ENCODE results near the gene RAB40C.

Gene RAB40C

DNA sequence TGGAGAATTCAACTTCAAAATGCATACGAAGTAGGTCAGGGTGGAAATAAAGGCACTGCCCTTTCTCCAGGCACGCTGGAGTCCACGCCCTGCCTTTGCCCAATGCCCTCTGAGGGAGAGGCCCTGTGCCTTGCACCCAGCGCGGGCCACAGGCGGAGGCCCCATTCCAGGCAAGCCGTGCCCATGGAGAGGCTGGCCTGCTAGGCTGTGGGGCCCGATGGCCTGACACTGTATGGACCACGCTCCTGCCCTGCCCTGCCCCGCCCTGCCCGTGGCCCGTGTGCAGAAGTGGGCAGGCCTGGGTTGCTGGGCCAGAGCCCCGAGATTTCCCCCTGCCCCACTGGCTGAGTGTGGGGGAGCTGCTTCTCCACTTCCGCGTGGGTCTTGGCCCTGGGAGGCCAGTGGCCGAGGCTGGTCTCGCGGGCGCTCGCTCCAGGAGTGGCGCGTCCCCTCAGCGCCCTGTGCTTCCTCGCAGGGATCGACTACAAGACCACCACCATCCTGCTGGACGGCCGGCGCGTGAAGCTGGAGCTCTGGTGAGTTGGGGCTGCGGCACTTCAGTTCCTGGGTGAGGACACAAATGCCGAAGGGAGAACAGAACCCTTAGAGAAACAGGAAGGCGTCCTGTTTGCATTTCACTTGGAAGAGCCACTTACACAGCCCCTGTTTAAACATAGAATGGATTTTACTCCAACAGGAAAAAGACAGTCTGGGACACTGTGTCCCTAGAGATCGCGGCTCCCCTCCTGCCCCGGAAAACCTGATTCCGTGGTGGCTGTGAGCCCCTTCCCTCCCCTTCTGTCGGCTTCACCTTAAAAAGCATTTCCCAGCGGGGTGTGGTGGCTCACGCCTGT is 27.1 kb downstream of the RAB40C start:
- ATAC-seq (no peak), DNase-seq (no peak)

DNA sequence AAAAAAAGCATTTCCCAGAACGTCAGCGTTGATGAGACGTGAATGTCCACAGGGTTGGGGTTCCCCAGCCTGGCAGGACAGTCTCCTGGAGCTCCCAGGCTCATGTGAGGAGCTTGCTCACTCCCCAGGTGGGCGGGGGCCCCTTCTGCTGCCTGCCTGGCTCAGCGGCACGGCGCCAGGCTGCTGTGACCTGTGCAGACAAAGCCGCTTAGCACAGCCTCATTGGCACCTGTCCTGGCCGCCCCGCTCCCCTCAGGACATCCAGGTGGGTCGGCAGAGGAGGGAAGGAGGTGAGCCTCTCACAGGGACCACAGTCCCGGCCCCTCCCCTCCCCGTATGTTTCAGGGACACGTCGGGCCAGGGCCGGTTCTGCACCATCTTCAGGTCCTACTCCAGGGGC is 28.0 kb downstream of the RAB40C start:
- ATAC-seq = no peak
- no peak for DNase-seq

DNA sequence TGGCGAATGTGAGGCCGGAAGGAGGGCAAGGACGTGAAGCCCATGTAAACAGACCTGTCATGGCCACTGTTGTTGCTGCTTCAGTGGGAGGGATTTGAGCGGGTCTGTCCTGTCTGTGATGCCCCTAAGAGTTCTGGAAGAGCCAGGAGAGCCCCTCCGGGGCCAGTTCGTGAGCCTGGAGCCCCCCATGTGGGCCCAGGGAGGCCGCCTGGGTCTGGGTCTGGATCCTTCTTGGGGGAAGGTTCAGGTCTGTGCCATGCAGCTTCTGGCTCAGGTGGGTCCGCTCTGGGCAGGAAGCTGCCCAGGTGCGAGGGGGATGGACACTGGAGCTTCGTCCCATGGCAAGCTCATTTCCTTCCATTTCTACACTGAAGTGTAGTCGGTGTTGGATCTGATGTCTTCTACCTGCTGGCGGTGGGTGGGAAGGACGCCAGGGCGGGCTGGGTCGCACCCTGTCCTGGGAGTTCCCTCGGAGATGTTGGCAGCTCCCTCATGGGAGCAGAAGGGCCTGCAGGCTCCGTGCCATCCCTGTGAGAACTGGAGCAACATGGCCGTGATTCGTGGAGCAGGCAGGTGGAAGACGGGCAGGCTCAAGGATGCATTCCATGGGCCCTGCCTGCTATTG is 29.7 kb downstream of the RAB40C start:
- ATAC-seq = no peak
- no peak for DNase-seq

DNA sequence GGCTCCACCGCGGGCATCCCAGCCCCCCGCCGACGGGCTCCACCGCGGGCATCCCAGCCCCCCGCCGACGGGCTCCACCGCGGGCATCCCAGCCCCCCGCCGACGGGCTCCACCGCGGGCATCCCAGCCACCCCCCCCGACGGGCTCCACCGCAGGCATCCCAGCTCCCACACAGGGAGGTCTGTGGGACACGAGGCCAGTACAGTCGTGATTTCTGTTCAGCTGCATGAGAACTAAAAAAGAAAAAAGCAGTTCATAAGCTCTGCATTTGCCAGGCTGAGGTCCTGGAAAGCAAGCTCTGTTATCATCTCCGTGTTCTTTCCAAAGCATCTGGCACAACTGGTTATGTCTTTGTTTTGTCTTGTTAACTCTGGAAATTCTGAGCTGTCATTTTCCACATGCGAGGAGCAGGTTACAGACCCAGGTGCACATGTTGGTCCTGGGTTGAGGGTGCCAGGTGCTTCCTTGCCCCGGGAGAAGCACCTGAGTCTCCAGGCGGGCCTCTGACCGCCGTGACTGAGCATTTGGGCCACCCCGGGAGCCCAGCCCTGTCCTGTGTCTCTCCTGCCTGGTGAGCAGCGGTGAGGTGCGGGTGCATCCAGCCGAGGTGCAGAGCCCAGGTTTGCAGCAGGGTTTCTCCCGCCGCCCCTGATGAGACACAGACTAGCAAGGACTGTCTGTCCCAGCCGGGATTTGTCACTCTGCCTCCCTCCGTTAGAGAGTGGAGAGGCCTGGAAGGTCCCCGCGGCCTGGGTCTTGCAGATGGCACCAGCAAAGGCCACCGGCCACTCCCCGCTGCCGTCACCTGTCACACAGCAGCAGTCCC is 31.0 kb downstream of the RAB40C start:
- no peak for ATAC-seq
- DNase-seq = no peak

DNA sequence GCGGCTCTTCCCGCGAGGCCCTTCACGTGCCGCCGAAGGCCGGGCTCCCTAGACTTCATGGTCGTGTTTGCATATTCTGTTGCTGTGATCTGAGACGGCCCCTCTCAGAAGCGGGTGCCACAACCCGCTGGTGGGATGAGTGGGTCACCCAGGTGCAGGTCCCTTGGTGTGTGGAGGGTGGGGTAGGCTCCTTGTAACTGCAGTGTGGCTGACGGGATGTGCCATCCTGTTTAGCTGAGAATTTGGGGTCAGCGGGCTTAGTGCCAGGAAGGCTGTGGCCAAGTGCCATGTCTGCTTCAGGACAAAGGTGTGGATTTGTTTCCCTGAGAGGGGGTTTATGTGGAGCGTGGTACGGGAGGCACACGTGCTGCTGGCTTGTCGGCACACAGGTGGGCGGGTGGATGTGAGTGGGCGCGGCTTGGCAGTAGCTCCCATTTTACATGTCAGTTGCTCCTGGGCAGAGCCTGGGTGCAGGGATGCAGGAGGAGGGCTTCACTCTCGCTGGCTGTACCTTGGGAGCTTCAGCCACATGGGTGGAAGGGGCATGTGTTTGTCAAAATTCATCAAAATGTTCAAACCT is 31.8 kb downstream of the RAB40C start:
- no peak for DNase-seq
- no peak for ATAC-seq

DNA sequence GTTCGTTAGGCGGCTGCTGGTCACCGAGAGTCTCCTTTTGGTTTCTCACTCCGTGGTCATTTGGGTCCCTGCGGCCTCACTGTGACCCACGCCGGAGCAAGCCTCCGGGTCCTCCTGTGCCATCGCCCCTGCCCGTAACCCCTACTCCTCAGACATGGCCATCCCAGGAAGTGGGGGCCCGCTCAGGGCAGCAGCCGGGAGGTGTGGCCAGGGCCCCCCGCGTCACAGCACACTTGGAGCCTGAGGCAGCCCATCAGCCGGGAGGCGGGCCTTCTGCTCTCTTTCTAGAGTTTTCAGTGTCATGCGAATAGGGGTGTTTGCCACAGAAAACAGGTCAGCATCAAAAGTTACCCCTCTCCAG is 33.0 kb downstream of the RAB40C start:
- DNase-seq (no peak), ATAC-seq (no peak)

DNA sequence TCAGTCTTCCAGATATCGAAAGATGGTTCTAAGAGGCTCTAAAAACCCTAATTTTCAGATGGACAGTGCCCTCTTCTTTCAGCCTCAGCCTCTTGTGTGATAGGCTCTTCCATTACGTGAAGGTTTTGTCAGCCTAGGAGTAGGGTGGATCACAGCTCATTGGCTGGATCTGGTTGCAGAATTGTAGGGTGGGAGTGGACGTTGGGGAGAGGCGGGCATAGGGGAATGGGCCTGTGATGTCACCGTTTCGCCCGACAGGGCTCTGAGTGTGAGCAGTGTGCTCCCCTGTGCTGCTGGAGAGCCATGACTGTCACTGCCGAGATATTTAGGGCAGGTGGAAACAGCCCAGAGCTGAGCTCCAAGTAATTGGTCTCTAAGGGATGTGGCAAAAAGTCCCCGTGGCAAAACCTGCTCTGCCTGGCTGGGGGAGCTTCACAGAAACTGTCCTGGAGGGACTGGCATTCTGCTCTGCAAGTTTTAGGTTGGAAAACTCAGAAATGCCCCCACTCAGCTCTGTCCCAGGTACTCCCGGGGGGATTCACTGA is 34.7 kb downstream of the RAB40C start:
- no peak for DNase-seq
- no peak for ATAC-seq

DNA sequence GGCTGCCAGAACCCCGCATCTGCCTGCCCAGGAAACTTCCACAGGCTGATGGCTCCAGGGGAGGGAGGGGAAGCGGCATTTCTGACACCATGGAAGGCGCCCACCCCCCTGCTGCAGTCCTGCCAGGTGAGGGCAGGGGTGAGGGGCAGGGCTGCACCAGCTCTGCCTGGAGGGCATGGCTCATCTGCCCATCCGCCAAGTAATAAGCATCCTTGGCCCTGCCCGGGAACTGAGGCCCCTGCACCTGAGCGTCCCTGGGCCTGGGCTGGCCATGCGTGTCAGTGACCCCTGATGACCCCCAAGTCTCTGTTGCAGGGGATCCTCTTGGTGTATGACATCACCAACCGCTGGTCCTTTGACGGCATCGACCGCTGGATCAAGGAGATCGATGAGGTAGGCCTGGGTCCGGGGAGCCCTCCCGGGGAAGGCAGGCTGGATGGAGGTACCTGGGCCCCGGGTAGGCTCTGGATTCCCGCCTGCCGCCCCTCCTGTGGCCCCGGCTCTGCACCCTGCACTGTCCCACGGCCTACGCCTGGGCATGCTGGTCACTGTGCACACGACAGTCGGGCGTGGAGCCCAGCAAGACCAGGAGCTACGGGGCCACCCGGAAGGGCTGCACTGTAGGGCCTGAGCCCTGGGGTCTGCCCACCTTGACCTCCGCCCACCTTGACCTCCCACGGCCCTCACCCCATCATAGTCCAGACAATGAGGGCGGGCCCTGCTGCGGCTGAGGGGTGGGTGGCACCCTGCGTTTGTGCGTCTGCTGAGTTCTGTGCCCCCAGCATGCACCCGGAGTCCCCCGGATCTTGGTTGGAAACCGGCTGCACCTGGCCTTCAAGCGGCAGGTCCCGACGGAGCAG is 35.5 kb downstream of the RAB40C start:
- no peak for DNase-seq
- no peak for ATAC-seq

DNA sequence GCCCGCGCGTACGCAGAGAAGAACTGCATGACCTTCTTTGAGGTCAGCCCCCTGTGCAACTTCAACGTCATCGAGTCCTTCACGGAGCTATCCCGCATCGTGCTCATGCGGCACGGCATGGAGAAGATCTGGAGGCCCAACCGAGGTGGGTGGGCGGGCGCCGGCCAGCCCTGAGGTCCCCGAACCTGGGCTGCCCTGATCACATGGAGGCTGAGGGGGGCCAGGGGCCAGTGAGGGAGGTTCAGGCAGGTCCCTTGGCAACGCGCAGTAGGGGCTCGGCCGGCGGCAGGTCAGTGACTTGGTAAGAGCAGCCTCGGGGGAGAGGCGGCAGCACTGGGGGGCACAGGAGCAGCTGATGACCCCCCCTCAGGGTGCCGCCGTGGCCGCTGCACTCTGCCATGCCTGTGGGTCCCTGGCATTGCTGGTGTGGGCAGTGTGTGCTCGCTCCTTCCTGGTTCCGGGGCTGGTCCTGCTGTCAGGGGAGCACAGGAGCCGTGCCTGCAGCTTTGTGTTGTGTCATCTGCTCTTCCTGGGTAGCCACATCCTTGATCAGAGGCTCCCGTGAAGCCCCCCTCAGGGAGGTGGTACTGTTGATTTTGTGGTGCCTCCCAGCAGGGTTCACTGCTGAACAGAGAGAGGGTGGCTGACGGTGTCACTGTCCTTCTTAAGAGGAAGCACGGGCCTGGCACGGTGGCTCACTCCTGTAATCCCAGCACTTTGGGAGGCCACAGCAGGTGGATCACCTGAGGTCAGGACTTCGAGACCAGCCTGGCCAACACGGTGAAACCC is 36.3 kb downstream of the RAB40C start:
- no peak for DNase-seq
- ATAC-seq = no peak

DNA sequence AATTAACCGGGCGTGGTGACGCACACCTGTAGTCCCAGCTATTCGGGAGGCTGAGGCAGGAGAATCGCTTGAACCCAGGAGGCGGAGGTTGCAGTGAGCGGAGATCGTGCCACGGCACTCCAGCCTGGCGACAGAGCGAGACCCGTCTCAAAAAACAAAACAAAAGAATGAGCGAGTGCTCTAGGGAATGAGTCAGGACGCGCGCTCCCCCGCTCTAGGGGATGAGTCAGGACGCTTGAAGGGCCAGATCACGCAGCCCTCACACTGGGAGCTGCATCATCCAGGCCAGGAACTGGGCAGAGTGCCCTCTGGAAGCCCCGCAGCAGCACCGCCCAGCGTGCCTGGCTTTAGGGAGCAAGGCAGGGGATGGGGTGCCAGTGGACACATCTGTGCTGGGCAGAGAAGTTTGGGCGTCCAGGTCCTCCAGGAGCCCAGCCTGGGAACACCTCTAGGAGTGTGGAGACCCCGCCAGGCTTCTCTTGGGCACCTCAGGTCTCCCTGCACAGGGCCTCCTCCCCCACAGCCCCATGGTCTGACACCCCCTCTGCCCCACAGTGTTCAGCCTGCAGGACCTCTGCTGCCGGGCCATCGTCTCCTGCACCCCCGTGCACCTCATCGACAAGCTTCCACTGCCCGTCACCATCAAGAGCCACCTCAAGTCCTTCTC is 37.1 kb downstream of the RAB40C start:
- ATAC-seq = peak; percentile 13
- no peak for DNase-seq

DNA sequence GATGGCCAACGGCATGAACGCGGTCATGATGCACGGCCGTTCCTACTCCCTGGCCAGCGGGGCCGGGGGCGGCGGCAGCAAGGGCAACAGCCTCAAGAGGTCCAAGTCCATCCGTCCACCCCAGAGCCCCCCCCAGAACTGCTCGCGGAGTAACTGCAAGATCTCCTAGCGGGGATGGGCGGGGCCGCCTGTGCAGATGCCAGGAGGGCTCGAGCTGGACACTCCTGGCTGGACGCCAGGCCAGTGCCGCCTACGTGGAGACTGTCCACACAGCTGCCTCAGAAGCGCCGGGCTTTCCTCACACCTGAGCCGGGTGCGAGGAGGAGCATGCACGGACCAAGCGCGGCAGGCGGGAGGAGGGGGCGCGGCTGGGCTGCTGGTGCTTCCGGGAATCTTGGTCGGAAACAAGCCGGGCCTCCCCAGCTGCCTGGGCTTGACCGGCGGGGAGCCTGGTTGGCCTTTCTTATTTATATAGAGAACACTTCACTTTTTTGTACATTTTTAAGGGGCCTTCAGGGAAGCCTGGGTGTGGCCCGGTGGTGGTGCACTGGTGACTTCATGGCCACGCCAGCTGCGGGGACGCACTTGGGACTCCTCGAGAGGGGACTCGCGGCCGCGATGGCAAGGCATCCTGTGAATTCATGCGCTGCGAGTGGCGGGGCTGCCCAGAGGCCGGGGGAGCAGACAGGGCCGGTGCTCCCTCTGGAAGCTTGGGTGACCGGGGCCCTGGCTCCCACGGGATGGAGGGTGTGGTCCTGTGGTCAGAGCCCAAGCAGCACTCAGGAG is 37.8 kb downstream of the RAB40C start:
- DNase-seq (no peak), ATAC-seq (no peak)

DNA sequence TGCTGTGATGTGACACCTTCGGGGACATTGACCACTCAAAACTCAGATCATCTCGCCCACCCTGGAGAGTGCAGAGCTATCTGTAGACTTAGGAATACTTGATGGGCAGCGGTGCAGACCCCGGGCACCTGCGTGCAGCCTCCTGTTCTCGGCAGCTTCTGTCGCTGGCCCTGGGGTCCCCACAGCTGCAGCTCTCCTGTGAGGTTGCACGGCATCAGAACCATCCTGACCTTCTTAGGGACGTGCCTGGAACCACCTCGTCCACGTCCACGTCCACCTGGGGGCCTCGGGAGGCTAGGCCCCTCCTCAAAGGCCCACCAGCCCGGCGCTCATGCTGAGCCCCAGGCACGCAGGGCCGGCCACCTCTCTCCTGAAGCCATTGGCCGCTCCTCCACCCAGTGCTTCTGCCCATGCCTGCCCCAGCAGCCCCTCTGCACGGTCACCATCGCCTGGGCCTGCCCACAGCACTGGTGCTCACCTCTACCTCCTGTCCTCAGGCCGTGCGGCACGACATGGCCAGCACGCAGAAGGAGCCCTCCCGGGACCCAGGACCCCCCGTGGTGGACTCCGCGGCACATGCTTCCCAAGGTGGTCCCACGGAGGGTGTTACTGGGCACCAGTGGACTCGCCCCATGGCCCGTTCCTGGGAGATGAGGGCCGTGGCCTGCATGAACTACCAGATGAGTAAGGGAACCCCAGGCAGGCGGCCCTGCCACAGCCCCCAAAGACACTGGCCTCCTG is 38.6 kb downstream of the RAB40C start:
- no peak for ATAC-seq
- DNase-seq = no peak

DNA sequence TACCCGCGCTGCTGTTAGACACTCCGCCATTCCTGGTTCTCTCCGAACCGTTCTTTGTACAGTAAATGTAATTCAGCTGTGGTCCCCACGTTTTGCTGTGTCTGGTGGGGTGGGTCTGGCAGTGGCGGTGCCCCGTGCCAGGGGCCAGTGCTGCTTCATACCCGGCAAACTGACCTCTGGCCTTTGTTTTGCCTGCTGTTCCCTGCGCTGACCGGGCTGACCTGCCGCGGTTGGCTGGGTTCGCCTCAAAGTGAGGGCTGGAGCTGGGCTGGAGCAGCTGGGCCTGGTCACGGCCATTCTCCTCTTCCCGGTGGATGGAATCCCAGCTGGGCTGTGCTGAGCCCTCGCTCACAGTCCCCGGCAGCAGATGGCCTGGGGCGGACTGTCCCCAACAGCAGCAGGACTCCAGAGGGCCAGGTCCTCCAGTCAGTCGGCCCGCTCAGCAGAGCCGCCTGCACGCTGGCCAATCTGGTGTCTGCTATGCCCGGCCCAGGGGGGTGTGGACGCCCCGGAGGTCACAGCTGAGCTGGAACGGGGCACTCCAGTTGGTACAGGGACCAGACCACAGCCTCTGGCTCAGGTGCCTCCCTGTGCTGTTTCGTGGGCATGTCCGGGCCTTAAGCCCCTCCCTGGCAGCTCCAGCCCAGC is 39.4 kb downstream of the RAB40C start:
- no peak for ATAC-seq
- DNase-seq = no peak

DNA sequence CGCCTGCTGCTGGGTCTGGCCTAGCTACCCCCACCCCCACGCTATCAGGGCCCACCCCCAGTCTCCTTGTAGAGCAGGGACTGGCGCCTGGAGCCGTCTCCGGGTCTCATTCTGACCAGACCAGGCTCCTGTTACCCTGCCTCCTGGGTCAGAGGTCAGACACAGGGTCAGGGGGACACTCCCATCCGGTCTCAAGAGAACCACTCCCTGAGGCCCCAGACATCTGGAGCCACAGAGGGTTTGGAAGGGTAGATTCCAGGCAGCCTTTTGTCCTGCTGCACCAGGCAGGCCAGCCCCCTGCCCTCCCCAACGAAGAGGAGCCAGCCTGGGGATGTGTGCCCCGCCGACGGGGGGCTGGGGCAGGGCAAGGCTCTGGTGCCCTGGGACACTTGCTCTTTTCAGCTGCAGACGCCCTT is 40.0 kb downstream of the RAB40C start:
- DNase-seq = no peak
- ATAC-seq = no peak

DNA sequence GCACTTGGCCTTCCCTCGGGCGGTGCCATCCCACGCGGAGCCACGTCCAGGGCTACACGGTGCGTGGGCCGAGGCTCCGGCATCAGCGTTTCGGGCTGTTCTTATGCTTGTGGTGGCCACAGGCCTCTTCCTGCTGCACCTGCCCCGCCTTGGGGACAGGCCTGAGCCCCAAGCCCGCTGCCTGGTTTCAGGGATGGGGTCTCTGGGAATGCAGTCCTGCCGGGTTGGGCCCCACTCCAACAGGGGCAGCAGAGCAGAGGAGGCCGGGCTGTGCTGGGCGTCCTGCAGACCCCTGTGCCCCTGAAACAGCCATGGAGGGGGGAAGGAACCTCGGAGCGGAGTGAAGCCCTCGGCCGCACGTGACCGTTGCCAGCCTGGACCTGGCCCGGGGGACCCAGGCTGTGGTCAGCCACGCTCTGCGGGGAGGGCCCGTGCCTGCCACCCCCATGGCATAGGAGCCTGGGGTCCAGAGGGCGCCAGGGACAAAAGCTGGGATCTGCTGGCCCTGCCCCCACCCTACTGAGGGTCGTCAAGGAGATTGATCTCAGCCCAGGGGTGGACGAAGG is 40.5 kb downstream of the RAB40C start:
- ATAC-seq = no peak

DNA sequence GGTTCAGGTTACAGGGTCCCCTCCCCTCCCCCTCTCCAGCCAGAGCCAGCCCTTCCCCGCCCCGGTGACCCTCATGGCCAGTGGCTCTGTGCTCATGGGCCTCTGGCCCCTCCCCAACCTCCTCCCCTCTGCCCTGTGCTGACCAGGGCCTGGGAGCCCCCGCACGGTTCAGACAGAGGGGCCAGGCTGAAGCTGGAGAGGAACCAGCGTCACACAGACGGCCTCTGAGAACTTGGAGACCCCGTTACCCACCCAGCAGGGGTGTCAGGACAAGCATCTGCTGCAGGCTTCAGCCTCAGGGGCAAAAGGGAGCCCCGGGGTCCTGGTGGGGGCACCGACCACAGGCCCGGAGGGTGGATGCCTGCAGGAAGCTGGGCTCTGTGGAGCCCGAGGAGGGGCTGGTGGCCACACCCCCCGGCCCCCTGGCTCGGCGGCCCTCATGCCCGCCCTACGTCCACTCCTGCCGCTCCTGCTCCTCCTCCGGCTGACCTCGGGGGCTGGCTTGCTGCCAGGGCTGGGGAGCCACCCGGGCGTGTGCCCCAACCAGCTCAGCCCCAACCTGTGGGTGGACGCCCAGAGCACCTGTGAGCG is 41.0 kb downstream of the RAB40C start, which contains the start of gene WFIKKN1:
TSS of gene WFIKKN1 (plus strand) at position 171 of the 591 bp plus-strand sequence. CDS start at position 440, 269 bp downstream.
- DNase-seq (no peak), ATAC-seq (no peak)

More for the DNA sequence above, 40.5 kb downstream of the RAB40C start:
- DNase-seq = no peak

DNA sequence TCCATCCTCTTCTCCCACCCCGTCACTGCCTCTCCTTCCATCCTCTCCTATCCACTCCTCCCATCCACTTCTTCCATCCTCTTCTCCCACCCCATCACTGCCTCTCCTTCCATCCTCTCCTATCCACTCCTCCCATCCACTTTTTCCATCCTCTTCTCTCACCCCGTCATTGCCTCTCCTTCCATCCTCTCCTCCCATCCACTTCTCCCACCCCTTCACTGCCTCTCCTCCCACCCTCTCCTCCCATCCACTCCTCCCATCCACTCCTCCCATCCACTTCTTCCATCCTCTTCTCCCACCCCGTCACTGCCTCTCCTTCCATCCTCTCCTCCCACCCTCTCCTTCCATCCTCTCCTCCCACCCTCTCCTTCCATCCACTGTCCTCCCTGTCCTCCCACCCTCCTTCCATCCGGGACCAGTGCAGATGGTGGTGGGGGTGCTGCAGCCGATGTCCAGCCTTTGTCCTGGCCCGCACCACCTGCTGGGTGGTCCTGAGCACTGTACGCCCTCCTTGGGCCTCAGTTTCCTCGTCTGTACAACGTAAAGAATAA is 42.0 kb downstream of the RAB40C start:
- ATAC-seq (no peak), DNase-seq (no peak)
